Mesenteric fat pad (tissue), 1 donor: ENCODE measurements around the gene CXCL17. TPM values are rescaled to one million over a fixed set of nuclear protein-coding genes. Genes with fewer than 3 reads are reported as not detected.
A peak's percentile ranks its signal among the peaks of the same experiment; 100 is the strongest.

Experiments used
- DNase-seq: peaks from one replicate; pipeline ENCODE4 v3.0.0-alpha.2; 2020; ENCODE audit warnings: low spot score
- total RNA-seq: library from RNA; stranded (reverse); fragmentation: NEBNext Ultra II Directional; extraction: Animal tissue kit (Norgen Biotek cat#: 25700); gene quantifications from one replicate; pipeline ENCODE4 v1.2.1, GENCODE V29; 2021
- donor health status: DM: yes; HTN: yes; CAD: no.

The CXCL17 gene
- total RNA-seq, 1 donor from 2014 or later: not detected

- DNase-seq: no peak
Measured at GRCh38 chr19:42424712-42425131, 18.0 kb downstream of the CXCL17 start.

GRCh38 chr19:42424345-42424707 is 18.4 kb downstream of the CXCL17 start:
- no peak for DNase-seq

- peak; percentile 95 for DNase-seq
Measured at GRCh38 chr19:42423462-42424344, 19.0 kb downstream of the CXCL17 start.

GRCh38 chr19:42422901-42423461 is 19.8 kb downstream of the CXCL17 start:
- no peak for DNase-seq

GRCh38 chr19:42422092-42422900 is 20.4 kb downstream of the CXCL17 start:
- DNase-seq: no peak

GRCh38 chr19:42421591-42422031 is 21.1 kb downstream of the CXCL17 start:
- no peak for DNase-seq

- no peak for DNase-seq
Measured at GRCh38 chr19:42421101-42421500, 21.6 kb downstream of the CXCL17 start.

- no peak for DNase-seq
Measured at GRCh38 chr19:42420055-42420544, 22.6 kb downstream of the CXCL17 start.

GRCh38 chr19:42419309-42419708 is 23.4 kb downstream of the CXCL17 start:
- DNase-seq: no peak

GRCh38 chr19:42412661-42413076 is 30.1 kb downstream of the CXCL17 start:
- DNase-seq: no peak

- no peak for DNase-seq
Measured at GRCh38 chr19:42412227-42412626, 30.5 kb downstream of the CXCL17 start.

- no peak for DNase-seq
Measured at GRCh38 chr19:42411581-42412178, 31.1 kb downstream of the CXCL17 start.

GRCh38 chr19:42410371-42410770 is 32.4 kb downstream of the CXCL17 start:
- no peak for DNase-seq

GRCh38 chr19:42409477-42409876 is 33.3 kb downstream of the CXCL17 start:
- no peak for DNase-seq

GRCh38 chr19:42407816-42408175 is 35.0 kb downstream of the CXCL17 start:
- no peak for DNase-seq

GRCh38 chr19:42407085-42407815 is 35.5 kb downstream of the CXCL17 start:
- no peak for DNase-seq

GRCh38 chr19:42406111-42406510 is 36.6 kb downstream of the CXCL17 start:
- no peak for DNase-seq

- no peak for DNase-seq
Measured at GRCh38 chr19:42403586-42403985, 39.2 kb downstream of the CXCL17 start.

GRCh38 chr19:42402376-42403116 is 40.2 kb downstream of the CXCL17 start:
- DNase-seq: no peak
